Esophagus squamous epithelium (tissue), 4 donors: Measurements from ENCODE around the gene SLC33A1.

Experiments
- CTCF ChIP-seq, 6 experiments: fragments of 450-650 bp in 4 of 6; fragments of 200-600 bp in 2 of 6; sonication (generic) in 2 of 6; IDR thresholded peaks; one replicate each; pipeline ENCODE4 v1.5.1; 2016 to 2019; ENCODE audit warnings: antibody characterized with exemption in 6 of 6, mild to moderate bottlenecking in 4 of 6, moderate library complexity in 4 of 6
- POLR2A ChIP-seq, 4 donors: fragments of 450-650 bp; IDR thresholded peaks; one replicate each; pipeline ENCODE4 v1.6.1; 2017; ENCODE audit warnings: antibody characterized with exemption in 4 of 4, mild to moderate bottlenecking in 4 of 4, moderate library complexity in 3 of 4

- no peak for TF ChIP-seq CTCF (IDR thresholded peaks at IDR 0.05)
- no peak for TF ChIP-seq POLR2A (IDR thresholded peaks at IDR 0.05)
These were observed 83.1 kb downstream of the SLC33A1 start for GRCh38 chr3:155771126-155771525.
